Measurements from ENCODE around the gene CEBPE.

- TF ChIP-seq CTCF (IDR thresholded peaks at IDR 0.05) (no peak), POLR2A (IDR thresholded peaks at IDR 0.05) (no peak), POLR2AphosphoS5 (IDR thresholded peaks at IDR 0.05) (no peak)
Measured at GRCh38 chr14:23093526-23093925, 25.5 kb downstream of the CEBPE start.

Measured in sigmoid colon (tissue), 4 donors.